Transverse colon (tissue), 4 donors: ENCODE measurements around the gene ZNF142. TPM values are rescaled to one million over a fixed set of nuclear protein-coding genes. Genes with fewer than 3 reads are reported as not detected.

Experiments used
- DNase-seq: peaks from one replicate; pipeline ENCODE4 v3.0.0-alpha.2; 2019
- H3K27ac ChIP-seq, 4 donors: fragments of 200-600 bp; sonication (generic); 2 replicates each; pipeline ENCODE4 v1.5.1; 2016 to 2018; ENCODE audit warnings: inconsistent platforms in 4 of 4
- H3K27me3 ChIP-seq: fragments of 200-600 bp; sonication (generic); 2 replicates; pipeline ENCODE4 v1.5.1; 2017; ENCODE audit warnings: inconsistent platforms
- H3K36me3 ChIP-seq, 4 donors: fragments of 200-600 bp; sonication (generic); 2 replicates each; pipeline ENCODE4 v1.5.1; 2017 to 2019; ENCODE audit warnings: inconsistent platforms in 4 of 4
- H3K4me1 ChIP-seq, 4 donors: fragments of 200-600 bp; sonication (generic); 2 replicates each; pipeline ENCODE4 v1.5.1; 2017 to 2020; ENCODE audit warnings: inconsistent platforms in 4 of 4
- H3K4me3 ChIP-seq, 4 donors: fragments of 200-600 bp; sonication (generic); 1 replicate in 1 of 4; 2 replicates in 3 of 4; pipeline versions ENCODE4 v1.5.1 to v1.6.1; 2017 to 2019; ENCODE audit warnings: inconsistent platforms in 4 of 4
- H3K9me3 ChIP-seq, 2 donors: fragments of 200-600 bp; sonication (generic); 2 replicates each; pipeline ENCODE4 v1.5.1; 2017 to 2019; ENCODE audit warnings: inconsistent platforms in 2 of 2
- CTCF ChIP-seq, 5 experiments: fragments of 200-600 bp in 3 of 5; fragments of 450-650 bp in 2 of 5; sonication (generic) in 3 of 5; IDR thresholded peaks; 1 replicate in 2 of 5; 2 replicates in 3 of 5; pipeline ENCODE4 v1.5.1; 2016 to 2017; ENCODE audit warnings: antibody characterized with exemption in 5 of 5, inconsistent platforms in 3 of 5, mild to moderate bottlenecking in 2 of 5, moderate library complexity in 1 of 5
- EP300 ChIP-seq: sonication (generic); formaldehyde crosslinking; IDR thresholded peaks from one replicate; pipeline ENCODE4 v1.6.1; 2017; ENCODE audit warnings: antibody characterized with exemption, low read depth
- POLR2A ChIP-seq: fragments of 450-650 bp; IDR thresholded peaks from one replicate; pipeline ENCODE4 v1.6.1; 2016; ENCODE audit warnings: antibody characterized with exemption, mild to moderate bottlenecking, moderate library complexity
- POLR2AphosphoS5 ChIP-seq, 3 donors: sonication (generic); formaldehyde crosslinking; IDR thresholded peaks; one replicate each; pipeline ENCODE4 v1.6.1; 2016; ENCODE audit warnings: antibody characterized with exemption in 3 of 3
- WGBS, 2 donors: methylation state at CpG; one replicate each; pipeline ENCODE4 v1.1.5; 2018; ENCODE audit warnings: low coverage in 1 of 2; 5-methylcytosine and 5-hydroxymethylcytosine counted together
- in situ Hi-C, 4 donors: fragments of 200-750 bp; cut with MboI; loops; one replicate each; pipeline versions ENCODE4 v1.15.0 to v1.15.1; 2017; ENCODE audit warnings: low sequenced_read_pairs in 3 of 4, low pct_ligation_motif_present in 1 of 4, low pct_unique_long_range_greater_than_20kb in 1 of 4
- intact Hi-C: fragments of 100-400 bp; cut with DNase I; formaldehyde crosslinking; loops from one replicate; pipeline ENCODE4 v1.15.1; 2023; ENCODE audit warnings: low total_unique reads
- total RNA-seq, 4 donors: library from RNA; depleted of rRNA; stranded (reverse); fragments of >200 nt; gene quantifications; one replicate each; pipeline ENCODE4 v1.1.0, GENCODE V29; 2016

Gene ZNF142
- total RNA-seq, 4 donors from 2014 or later = 18.5 to 58.0 (median 24.5) TPM

DNA sequence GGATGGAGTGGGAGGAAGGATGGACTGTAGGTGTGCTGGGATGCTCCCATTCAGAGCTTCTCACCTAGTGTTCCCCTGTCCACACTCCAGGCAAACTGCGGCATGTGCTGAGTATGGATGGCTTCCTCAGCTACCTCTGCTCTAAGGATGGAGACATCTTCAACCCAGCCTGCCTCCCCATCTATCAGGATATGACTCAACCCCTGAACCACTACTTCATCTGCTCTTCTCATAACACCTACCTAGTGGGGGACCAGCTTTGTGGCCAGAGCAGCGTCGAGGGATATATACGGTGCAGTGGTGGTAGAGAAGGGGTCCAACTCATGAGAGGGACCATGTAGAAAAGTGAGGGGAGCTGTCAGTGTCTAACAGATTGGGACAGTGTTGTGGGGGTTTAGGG, 31.5 kb downstream of the ZNF142 start:
- Histone ChIP-seq H3K36me3 (no peaks in the 10 kb centered on the region), H3K27me3 (no peaks in the 10 kb centered on the region), H3K4me3 (no peak overlapping the region), H3K9me3 (no peaks in the 10 kb centered on the region), H3K4me1 (no peaks in the 10 kb centered on the region), H3K27ac (no peak overlapping the region)
- WGBS, 2 donors = 88 to 93% methylated on average over 2 to 4 of the region's 4 CpGs
- no peak for TF ChIP-seq POLR2AphosphoS5 (IDR thresholded peaks at IDR 0.05)
- TF ChIP-seq POLR2A = no peak
- no peak for TF ChIP-seq EP300
- TF ChIP-seq CTCF (IDR thresholded peaks at IDR 0.05) = no peak
- DNase-seq = no peak
- intact Hi-C loops = no loop called here
- in situ Hi-C loops = no loop called here

- Histone ChIP-seq H3K27ac (no peak overlapping the region), H3K4me1 (peaks cover 0 to 2% (median 0%) of the 10 kb centered on the region in 4 donors), H3K36me3 (no peaks in the 10 kb centered on the region), H3K9me3 (no peaks in the 10 kb centered on the region), H3K27me3 (no peaks in the 10 kb centered on the region), H3K4me3 (no peak overlapping the region)
- WGBS, 2 donors = 95% methylated on average over 4 of the region's 4 CpGs; no CpG with 5 or more reads in 1 of the 2 donors
- in situ Hi-C loops (no loop called here), intact Hi-C loops (no loop called here)
- no peak for DNase-seq
- TF ChIP-seq POLR2AphosphoS5 (IDR thresholded peaks at IDR 0.05) = no peak
- TF ChIP-seq EP300 = no peak
- TF ChIP-seq CTCF (IDR thresholded peaks at IDR 0.05) = no peak
- TF ChIP-seq POLR2A = no peak
These were observed 33.1 kb downstream of the ZNF142 start for GRCh38 chr2:218626369-218626768.

DNA sequence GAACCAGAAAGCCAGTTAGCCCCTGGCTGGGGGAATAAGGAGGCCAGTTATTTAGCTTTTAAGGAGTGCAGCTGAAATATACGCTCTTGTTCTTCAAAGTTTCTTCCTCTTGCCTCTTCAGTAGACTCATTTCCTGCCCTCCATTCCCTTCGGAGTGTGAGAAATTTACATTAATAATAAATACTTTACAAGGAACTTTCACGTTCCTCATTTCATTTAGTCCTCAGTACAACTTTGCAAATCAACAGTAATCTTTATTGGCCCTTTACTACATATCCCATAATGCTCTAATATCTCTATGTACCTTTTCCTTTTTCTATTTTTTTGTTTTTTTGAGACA, 36.1 kb downstream of the ZNF142 start:
- in situ Hi-C loops = no loop called here
- Histone ChIP-seq H3K27ac (no peak overlapping the region), H3K27me3 (no peaks in the 10 kb centered on the region), H3K9me3 (no peaks in the 10 kb centered on the region), H3K4me3 (no peak overlapping the region), H3K4me1 (peaks cover 0 to 2% (median 0%) of the 10 kb centered on the region in 4 donors), H3K36me3 (no peaks in the 10 kb centered on the region)
- no peak for DNase-seq
- TF ChIP-seq CTCF (IDR thresholded peaks at IDR 0.05) (no peak), EP300 (no peak), POLR2AphosphoS5 (IDR thresholded peaks at IDR 0.05) (no peak), POLR2A (no peak)
- intact Hi-C loops = no loop called here
- 64 to 79% methylated on average over 3 of the region's 3 CpGs for WGBS, 2 donors

DNA sequence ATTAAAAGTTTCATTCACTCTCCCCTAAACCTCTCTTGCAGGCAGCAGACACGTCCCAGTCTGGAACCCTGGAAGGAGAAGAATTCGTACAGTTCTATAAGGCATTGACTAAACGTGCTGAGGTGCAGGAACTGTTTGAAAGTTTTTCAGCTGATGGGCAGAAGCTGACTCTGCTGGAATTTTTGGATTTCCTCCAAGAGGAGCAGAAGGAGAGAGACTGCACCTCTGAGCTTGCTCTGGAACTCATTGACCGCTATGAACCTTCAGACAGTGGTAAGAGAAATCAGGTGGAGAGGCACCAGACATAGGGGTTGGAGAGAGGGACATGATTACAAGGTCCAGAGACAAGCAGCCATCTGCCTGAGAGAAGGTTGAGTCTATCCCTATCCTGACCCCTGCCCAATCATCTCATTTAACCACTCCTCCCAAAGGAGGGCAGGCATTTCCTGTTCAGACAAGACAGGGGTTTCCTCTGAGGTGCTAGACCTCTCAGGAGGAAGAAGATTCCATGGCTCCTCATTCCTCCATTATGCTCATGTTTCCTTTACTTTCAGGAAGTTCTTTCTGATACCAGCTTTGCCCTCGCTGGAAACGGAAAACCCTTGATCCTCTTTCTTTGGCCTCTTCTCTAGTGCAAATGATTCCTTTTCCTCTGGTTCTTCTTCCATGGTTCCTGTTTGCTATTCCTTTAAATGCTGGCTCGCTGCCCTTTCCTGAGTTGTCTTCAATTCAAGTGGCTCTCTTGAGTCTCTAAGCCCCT, 36.6 kb downstream of the ZNF142 start:
- 53 to 64% methylated on average over 3 to 7 of the region's 7 CpGs for WGBS, 2 donors
- Histone ChIP-seq H3K4me3 (no peak overlapping the region), H3K27me3 (no peaks in the 10 kb centered on the region), H3K36me3 (no peaks in the 10 kb centered on the region), H3K9me3 (no peaks in the 10 kb centered on the region), H3K27ac (no peak overlapping the region), H3K4me1 (peaks cover 0 to 2% (median 0%) of the 10 kb centered on the region in 4 donors)
- TF ChIP-seq CTCF (IDR thresholded peaks at IDR 0.05) (no peak), POLR2A (no peak), EP300 (no peak), POLR2AphosphoS5 (IDR thresholded peaks at IDR 0.05) (no peak)
- in situ Hi-C loops (no loop called here), intact Hi-C loops (no loop called here)
- no peak for DNase-seq
